Ramos (cell line): Measurements from ENCODE around the gene LRBA.

Source experiments
- in situ Hi-C: fragments of 300-500 bp; cut with MboI; formaldehyde crosslinking; loops from one replicate; pipeline ENCODE4 v1.14.3; 2022; ENCODE audit warnings: low sequenced_read_pairs; ENCODE audit not compliant: unreplicated experiment

The LRBA gene

GRCh38 chr4:150322646-150323045 is 692.4 kb downstream of the LRBA start:
- in situ Hi-C loops: no loop called here

DNA sequence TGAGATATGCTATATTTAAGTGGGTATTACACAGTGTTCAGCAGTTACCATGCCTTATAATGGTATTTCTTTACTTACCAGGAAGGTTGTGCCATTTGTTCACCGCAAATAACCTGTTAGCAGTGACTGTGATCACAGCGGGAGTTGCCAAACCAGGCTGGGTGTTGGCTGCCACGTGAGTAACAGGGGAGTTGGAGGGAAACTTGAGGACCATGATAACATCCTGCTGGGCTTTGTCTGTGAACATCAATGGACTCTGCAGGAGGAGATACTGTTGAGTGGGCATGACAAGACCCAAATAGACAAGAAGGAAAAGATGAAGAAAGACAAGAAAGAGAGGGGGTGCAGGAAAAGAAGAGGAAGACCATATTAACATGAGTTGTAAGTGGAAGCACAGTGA is 694.0 kb downstream of the LRBA start:
- in situ Hi-C loops: no loop called here

GRCh38 chr4:150318971-150319370 is 696.1 kb downstream of the LRBA start:
- in situ Hi-C loops: no loop called here

- in situ Hi-C loops: no loop called here
Observed at GRCh38 chr4:150318527-150318926, 696.6 kb downstream of the LRBA start.

- in situ Hi-C loops: no loop called here
Observed at GRCh38 chr4:150316332-150317205, 698.5 kb downstream of the LRBA start.

DNA sequence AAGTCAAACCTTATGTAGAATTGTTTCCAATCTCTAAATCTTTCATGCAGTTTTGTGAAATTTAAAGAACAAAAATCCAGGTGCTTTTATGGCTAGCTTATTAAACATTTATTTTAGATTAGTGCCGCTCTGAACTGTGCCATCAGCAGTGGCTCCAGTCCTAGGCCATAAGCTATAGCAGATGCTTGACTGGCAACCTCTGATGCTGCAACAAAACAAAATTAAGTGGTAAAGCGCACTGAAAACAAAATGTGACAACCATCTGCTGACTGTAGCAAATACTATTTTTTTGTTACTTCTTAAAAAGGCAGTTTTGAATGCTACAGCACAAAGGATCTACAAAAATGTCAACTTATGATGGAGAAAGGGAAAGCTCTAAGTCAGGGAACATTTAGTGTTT is 699.4 kb downstream of the LRBA start:
- in situ Hi-C loops: no loop called here

DNA sequence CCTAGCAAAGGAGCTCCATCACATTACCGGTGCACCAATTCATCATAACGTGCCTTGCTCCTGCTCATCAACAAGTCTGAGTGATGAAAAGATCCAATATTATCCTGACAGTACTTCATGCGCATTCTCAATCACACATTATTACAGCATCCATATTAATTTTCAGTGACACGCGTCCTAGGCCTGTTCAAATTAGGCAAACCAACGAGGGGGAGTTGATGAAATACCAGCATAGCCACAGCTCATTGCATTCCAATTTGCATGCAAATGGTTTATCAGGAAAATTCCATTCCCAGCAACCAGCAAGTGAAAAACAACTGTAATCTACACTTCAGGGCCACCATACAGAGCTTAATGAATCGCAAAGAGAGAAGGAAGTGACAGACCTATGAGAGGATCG is 699.9 kb downstream of the LRBA start:
- in situ Hi-C loops: no loop called here

DNA sequence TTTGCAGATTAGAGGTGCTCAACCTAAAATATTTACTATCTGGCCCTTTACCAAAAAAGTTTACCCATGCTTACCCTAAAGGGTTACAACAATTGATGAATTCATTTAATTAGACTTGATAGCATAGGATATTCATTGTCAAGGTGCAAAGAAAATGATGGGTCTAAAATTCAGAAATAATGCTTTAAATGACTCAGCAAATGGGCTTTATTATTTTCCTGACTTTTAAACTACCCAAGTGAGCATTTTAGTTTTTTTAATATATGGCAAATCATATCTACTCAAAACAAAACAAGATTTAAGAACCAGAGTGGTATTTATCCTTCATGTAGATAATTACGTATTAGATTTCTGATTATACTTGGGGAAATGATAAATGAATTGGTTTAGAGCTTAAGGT is 701.1 kb downstream of the LRBA start:
- in situ Hi-C loops: no loop called here

GRCh38 chr4:150310159-150310895 is 704.8 kb downstream of the LRBA start:
- in situ Hi-C loops: no loop called here

- in situ Hi-C loops: no loop called here
Observed at GRCh38 chr4:150308824-150309472, 706.1 kb downstream of the LRBA start.

- in situ Hi-C loops: no loop called here
Observed at GRCh38 chr4:150306719-150307118, 708.4 kb downstream of the LRBA start.

- in situ Hi-C loops: no loop called here
Observed at GRCh38 chr4:150305995-150306394, 709.1 kb downstream of the LRBA start.

- in situ Hi-C loops: no loop called here
Observed at GRCh38 chr4:150302553-150302952, 712.5 kb downstream of the LRBA start.

GRCh38 chr4:150299816-150300215 is 715.3 kb downstream of the LRBA start:
- in situ Hi-C loops: loop anchor here (10.0 kb wide), 1 partner anchor 565 kb away; no protein-coding TSS in a partner anchor

DNA sequence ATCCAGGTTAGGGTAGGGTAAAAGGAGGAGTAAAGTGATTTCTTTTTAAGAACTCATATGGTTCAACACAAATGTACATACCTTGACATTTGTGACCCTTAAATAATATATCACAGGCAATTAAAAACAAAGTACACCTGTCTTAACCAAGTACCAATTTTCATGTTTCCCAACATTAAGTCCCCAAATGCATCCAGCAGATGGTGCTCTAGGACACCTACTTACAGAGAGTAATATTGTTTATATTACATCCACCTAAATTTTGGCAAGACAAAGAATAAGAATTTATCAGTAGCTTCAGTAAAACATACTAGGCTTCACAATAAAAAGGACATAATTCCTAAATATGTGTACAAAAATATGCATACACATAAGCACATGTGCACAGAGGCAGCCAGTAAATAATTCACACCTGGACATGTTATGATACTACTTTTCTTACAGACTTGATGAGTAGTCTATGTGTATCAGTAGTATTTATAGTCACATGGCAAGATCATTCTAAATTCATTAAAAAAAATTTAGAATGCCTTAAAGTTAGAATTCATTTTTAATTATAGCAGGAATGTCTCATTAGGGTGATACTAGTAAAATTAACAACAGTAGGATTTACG is 717.1 kb downstream of the LRBA start:
- in situ Hi-C loops: loop anchor here (10.0 kb wide), 1 partner anchor 567 kb away; no protein-coding TSS in a partner anchor

DNA sequence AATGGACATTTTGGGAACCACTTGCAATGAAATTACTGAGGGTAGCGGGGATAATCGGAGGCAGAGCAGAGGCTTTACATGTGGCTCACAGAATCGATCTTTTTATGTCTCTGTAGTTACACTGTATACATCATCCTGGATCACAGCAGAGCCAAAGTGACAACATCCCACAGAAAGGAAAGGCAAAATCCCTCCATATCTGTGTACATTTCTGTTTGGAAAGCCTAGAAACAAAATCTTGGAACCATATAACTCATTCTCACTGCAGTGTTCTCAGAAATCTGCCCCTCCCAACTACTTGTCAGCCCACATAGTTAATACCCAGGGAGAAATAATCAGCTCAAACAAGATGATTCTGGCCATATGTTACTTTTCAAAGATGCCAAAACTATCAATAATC is 725.2 kb downstream of the LRBA start:
- in situ Hi-C loops: loop anchor here (10.0 kb wide), 1 partner anchor 575 kb away; no protein-coding TSS in a partner anchor

GRCh38 chr4:150289198-150289597 is 725.9 kb downstream of the LRBA start:
- in situ Hi-C loops: no loop called here

DNA sequence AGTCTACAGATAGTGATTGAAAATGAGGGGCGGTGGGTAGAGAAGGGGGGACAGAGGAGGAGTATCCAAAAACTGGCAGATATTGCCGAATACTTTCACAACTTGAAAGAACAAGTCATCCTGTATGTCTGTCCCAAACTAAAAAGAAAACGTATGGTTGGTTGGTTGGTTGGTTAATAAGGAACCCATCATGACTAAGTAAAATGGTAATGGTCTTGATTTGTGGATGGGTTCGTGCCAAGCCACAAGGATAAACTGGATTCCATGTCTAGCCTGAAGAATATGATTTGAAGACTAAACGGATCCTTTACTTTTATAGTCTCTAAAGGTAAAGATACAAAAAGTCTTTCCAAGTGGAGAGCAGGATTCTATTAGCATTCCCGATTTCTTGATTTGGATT is 728.4 kb downstream of the LRBA start:
- in situ Hi-C loops: no loop called here

DNA sequence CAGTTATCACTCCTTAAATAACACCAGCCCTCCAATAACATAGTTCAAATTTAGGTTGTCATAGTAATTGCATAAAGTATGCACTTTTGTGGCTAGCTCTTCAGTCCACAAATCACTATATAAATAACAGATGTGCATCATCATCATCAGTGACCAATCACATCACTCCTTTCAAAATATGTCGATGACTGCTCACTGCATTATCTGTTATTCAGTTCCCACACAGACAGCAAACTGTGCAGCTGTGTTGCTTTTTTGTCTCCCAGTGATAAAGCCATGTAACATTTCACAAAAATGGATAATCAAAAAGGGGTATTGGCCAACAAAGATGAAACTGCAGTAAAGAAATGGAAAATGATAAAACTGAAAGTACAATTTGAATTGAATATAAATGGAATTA is 731.4 kb downstream of the LRBA start:
- in situ Hi-C loops: no loop called here

- in situ Hi-C loops: no loop called here
Observed at GRCh38 chr4:150280975-150281374, 734.1 kb downstream of the LRBA start.
